Measurements from ENCODE around the gene TRAM1L1.

The TRAM1L1 gene

GRCh38 chr4:117084866-117085701 lies at the start of gene TRAM1L1:
TSS of gene TRAM1L1 (minus strand) at chr4:117085576. CDS start at chr4:117085393, 183 bp downstream.
- TF ChIP-seq JUND (IDR thresholded peaks at IDR 0.05; ENCODE audit: low read depth): no peak
- in situ Hi-C loops (cut with HindIII; ENCODE audit: low pct_unique_long_range_greater_than_20kb, low sequenced_read_pairs): no loop called here
- peak; percentile 33 to 66 for DNase-seq (ENCODE audit: low read depth in 1 of 2, low spot score in 1 of 2)

- TF ChIP-seq JUND (IDR thresholded peaks at IDR 0.05; ENCODE audit: low read depth): no peak
- DNase-seq (ENCODE audit: low read depth in 1 of 2, low spot score in 1 of 2): peak; percentile 16 to 71
- in situ Hi-C loops (cut with HindIII; ENCODE audit: low pct_unique_long_range_greater_than_20kb, low sequenced_read_pairs): no loop called here
Observed at GRCh38 chr4:117134386-117134785, 49.0 kb upstream of the TRAM1L1 start.

GRCh38 chr4:117096886-117097285 lies 11.5 kb upstream of the TRAM1L1 start:
- in situ Hi-C loops (cut with HindIII; ENCODE audit: low pct_unique_long_range_greater_than_20kb, low sequenced_read_pairs): no loop called here
- DNase-seq (ENCODE audit: low read depth in 1 of 2, low spot score in 1 of 2): no peak
- TF ChIP-seq JUND (IDR thresholded peaks at IDR 0.05; ENCODE audit: low read depth): no peak

- no peak for TF ChIP-seq JUND (IDR thresholded peaks at IDR 0.05; ENCODE audit: low read depth)
- in situ Hi-C loops (cut with HindIII; ENCODE audit: low pct_unique_long_range_greater_than_20kb, low sequenced_read_pairs): no loop called here
- no peak for DNase-seq (ENCODE audit: low read depth in 1 of 2, low spot score in 1 of 2)
Observed at GRCh38 chr4:117096462-117096861, 11.1 kb upstream of the TRAM1L1 start.

DNA sequence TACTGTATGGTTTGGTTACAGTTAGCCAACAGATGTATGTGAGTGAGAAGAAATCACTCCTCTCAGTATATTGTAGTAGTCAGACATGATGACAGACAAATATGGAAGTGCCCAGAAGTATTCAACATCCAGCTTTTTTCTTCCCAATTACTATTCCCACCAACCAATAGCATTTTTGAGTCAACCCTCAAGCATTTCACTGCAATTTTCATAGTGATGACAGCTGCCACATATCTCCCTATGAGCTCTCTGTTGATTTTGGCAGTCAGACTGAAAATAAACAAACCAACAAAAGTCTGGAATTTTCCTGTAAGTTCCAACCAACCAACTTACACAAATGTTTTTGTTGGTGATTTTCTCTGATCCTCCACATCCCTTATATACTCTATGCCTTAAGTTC lies 8.2 kb upstream of the TRAM1L1 start:
- no peak for TF ChIP-seq JUND (IDR thresholded peaks at IDR 0.05; ENCODE audit: low read depth)
- peak in 1 of 2 experiments; percentile 28 for DNase-seq (ENCODE audit: low read depth in 1 of 2, low spot score in 1 of 2)
- in situ Hi-C loops (cut with HindIII; ENCODE audit: low pct_unique_long_range_greater_than_20kb, low sequenced_read_pairs): no loop called here

GRCh38 chr4:117077760-117078159 lies 7.6 kb downstream of the TRAM1L1 start:
- TF ChIP-seq JUND (IDR thresholded peaks at IDR 0.05; ENCODE audit: low read depth): no peak
- in situ Hi-C loops (cut with HindIII; ENCODE audit: low pct_unique_long_range_greater_than_20kb, low sequenced_read_pairs): no loop called here
- no peak for DNase-seq (ENCODE audit: low read depth in 1 of 2, low spot score in 1 of 2)

- TF ChIP-seq JUND (IDR thresholded peaks at IDR 0.05; ENCODE audit: low read depth): no peak
- DNase-seq (ENCODE audit: low read depth in 1 of 2, low spot score in 1 of 2): no peak
- in situ Hi-C loops (cut with HindIII; ENCODE audit: low pct_unique_long_range_greater_than_20kb, low sequenced_read_pairs): no loop called here
Observed at GRCh38 chr4:117068120-117068519, 17.3 kb downstream of the TRAM1L1 start.

DNA sequence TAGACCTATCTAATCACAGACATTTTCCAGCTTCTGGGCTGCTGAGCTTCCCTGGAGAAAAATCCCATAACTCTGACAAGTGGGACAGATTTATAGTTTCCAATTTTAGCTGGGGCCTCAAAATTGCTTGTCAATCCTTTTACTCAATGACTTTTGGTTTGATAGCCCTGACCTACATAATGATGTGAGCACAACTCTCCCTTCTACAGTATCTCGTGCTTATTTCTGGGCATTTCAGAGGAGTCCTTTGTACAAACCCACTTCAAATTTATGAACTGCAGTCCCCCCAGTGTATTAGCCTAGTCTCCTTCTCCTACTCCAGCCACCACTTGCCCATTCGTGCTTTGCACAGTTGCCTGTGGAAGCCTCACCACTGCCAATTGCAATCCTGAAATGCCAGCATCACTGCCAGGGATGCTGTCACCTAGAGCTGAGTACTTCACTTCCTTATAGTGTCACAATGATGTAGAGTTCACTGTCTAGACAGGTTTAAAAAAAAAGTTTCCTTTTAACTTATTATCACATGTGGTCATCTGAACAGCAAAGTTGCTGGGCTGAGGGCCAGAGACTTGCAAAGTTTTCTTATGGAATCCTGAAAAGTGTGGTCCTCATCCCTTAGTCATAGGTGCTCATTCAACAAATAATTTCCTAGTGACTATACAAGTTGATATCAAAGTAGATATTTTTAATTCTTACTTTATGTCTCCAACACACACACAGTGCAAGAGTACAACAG lies 21.2 kb downstream of the TRAM1L1 start:
- peak in 1 of 2 experiments; percentile 0 for DNase-seq (ENCODE audit: low read depth in 1 of 2, low spot score in 1 of 2)
- in situ Hi-C loops (cut with HindIII; ENCODE audit: low pct_unique_long_range_greater_than_20kb, low sequenced_read_pairs): no loop called here
- no peak for TF ChIP-seq JUND (IDR thresholded peaks at IDR 0.05; ENCODE audit: low read depth)

DNA sequence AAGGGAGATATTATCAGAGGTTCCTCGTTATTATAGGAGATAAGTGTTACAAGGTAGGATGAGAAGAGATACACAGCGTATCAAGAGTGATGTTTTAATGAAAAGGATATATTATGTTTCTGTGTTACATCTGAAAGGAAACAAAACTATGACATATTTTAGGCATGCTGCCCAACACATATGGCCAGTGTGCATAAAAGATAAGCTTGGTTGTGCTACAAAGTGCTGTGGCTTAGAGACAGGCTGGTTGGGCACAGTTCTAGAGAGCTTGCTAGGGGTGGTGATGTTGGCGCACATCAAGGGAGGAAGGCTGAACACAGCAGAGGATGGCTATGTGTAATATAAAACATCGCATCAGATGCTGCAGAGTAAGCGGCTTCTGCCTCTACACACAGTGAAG lies 42.4 kb downstream of the TRAM1L1 start:
- TF ChIP-seq JUND (IDR thresholded peaks at IDR 0.05; ENCODE audit: low read depth): no peak
- in situ Hi-C loops (cut with HindIII; ENCODE audit: low pct_unique_long_range_greater_than_20kb, low sequenced_read_pairs): no loop called here
- no peak for DNase-seq (ENCODE audit: low read depth in 1 of 2, low spot score in 1 of 2)
